C4-2B (cell line): Measurements from ENCODE around the gene TVP23A.

Experiments used
- H3K27ac ChIP-seq: fragments of 450-650 bp; 2 replicates; pipeline ENCODE4 v1.5.1; 2017
- CTCF ChIP-seq: fragments of 450-650 bp; conservative IDR thresholded peaks from 2 replicates; pipeline ENCODE4 v1.5.1; 2017; ENCODE audit warnings: mild to moderate bottlenecking
- ZFX ChIP-seq: fragments of 450-650 bp; IDR thresholded peaks from 2 replicates; pipeline ENCODE4 v1.6.1; 2017

Gene TVP23A

GRCh38 chr16:10770907-10771306, 47.7 kb downstream of the TVP23A start:
- TF ChIP-seq CTCF = no peak
- TF ChIP-seq ZFX = no peak

GRCh38 chr16:10769381-10769780, 49.2 kb downstream of the TVP23A start:
- no peak for TF ChIP-seq ZFX

More at GRCh38 chr16:10770907-10771306, 47.7 kb downstream of the TVP23A start:
- H3K27ac ChIP-seq = no peak overlapping the region

GRCh38 chr16:10767127-10767526, 51.5 kb downstream of the TVP23A start:
- H3K27ac ChIP-seq = no peak overlapping the region
- TF ChIP-seq CTCF = no peak
- TF ChIP-seq ZFX = no peak

More at GRCh38 chr16:10769381-10769780, 49.2 kb downstream of the TVP23A start:
- H3K27ac ChIP-seq = no peak overlapping the region

- TF ChIP-seq CTCF = no peak
- TF ChIP-seq ZFX = no peak
- H3K27ac ChIP-seq = no peak overlapping the region
These were observed 52.8 kb downstream of the TVP23A start for GRCh38 chr16:10765772-10766171.

GRCh38 chr16:10763456-10763855, 55.1 kb downstream of the TVP23A start:
- TF ChIP-seq ZFX (no peak), CTCF (no peak)
- no peak overlapping the region for H3K27ac ChIP-seq

- H3K27ac ChIP-seq = no peak overlapping the region
- no peak for TF ChIP-seq ZFX
- TF ChIP-seq CTCF = no peak
These were observed 56.1 kb downstream of the TVP23A start for GRCh38 chr16:10762336-10763016.

- H3K27ac ChIP-seq = no peak overlapping the region
- TF ChIP-seq ZFX (no peak), CTCF (no peak)
These were observed 57.2 kb downstream of the TVP23A start for GRCh38 chr16:10761373-10761772.

GRCh38 chr16:10760858-10761257, 57.7 kb downstream of the TVP23A start:
- no peak overlapping the region for H3K27ac ChIP-seq
- TF ChIP-seq CTCF = no peak
- no peak for TF ChIP-seq ZFX
